Thoracic aorta (tissue), 2 donors: ENCODE results near the gene BCAS3. TPM values are rescaled to one million over a fixed set of nuclear protein-coding genes. Genes with fewer than 3 reads are reported as not detected.

ENCODE experiments used
- ATAC-seq: fragments of 150-250 bp; one replicate; pipeline ENCODE4 v1.8.0; 2017; ENCODE audit warnings: low read depth; ENCODE audit not compliant: insufficient number of reproducible peaks, low FRiP score
- DNase-seq: peaks from one replicate; pipeline ENCODE4 v3.0.0-alpha.2; 2020; ENCODE audit warnings: low spot score
- H3K27ac ChIP-seq, 2 donors: fragments of 200-600 bp; sonication (generic); 1 replicate in 1 of 2; 2 replicates in 1 of 2; pipeline ENCODE4 v1.5.1; 2016; ENCODE audit warnings: mild to moderate bottlenecking in 2 of 2, moderate library complexity in 2 of 2
- H3K27me3 ChIP-seq: fragments of 200-600 bp; sonication (generic); replicated peaks from 2 replicates; pipeline ENCODE4 v1.6.0; 2016; ENCODE audit warnings: mild to moderate bottlenecking; ENCODE audit not compliant: insufficient read depth
- H3K36me3 ChIP-seq: fragments of 200-600 bp; sonication (generic); one replicate; pipeline ENCODE4 v1.5.1; 2016
- H3K4me1 ChIP-seq, 2 donors: fragments of 200-600 bp; sonication (generic); 1 replicate in 1 of 2; 2 replicates in 1 of 2; pipeline versions ENCODE4 v1.5.1 to v1.6.0; 2016; ENCODE audit warnings: low read depth in 2 of 2, mild to moderate bottlenecking in 1 of 2; ENCODE audit not compliant: control insufficient read depth in 1 of 2
- H3K4me3 ChIP-seq: fragments of 200-600 bp; sonication (generic); 2 replicates; pipeline ENCODE4 v1.5.1; 2016; ENCODE audit warnings: mild to moderate bottlenecking
- H3K9me3 ChIP-seq: fragments of 200-600 bp; sonication (generic); 2 replicates; pipeline ENCODE4 v1.5.1; 2016
- CTCF ChIP-seq: fragments of 200-600 bp; sonication (generic); IDR thresholded peaks from one replicate; pipeline ENCODE4 v1.5.1; 2019; ENCODE audit warnings: antibody characterized with exemption
- total RNA-seq, 2 donors: library from RNA; depleted of rRNA; stranded (reverse); fragments of >200 nt; gene quantifications; one replicate each; pipeline versions ENCODE4 v1.1.0 to v1.2.3, GENCODE V29; 2016

Gene BCAS3
- total RNA-seq, 2 donors from 2014 or later, result 35.1 to 69.3 TPM

GRCh38 chr17:61414936-61415251, 737.2 kb downstream of the BCAS3 start:
- DNase-seq, result no peak
- no peaks in the 10 kb centered on the region for H3K9me3 ChIP-seq
- no peaks in the 10 kb centered on the region for H3K36me3 ChIP-seq
- peak overlapping the region in 1 of 2 donors; percentile 66 for H3K27ac ChIP-seq
- no peaks in the 10 kb centered on the region for H3K27me3 ChIP-seq
- no peak for ATAC-seq
- no peak for TF ChIP-seq CTCF
- no peak overlapping the region for H3K4me3 ChIP-seq
- H3K4me1 ChIP-seq, result peaks cover 7 to 63% of the 10 kb centered on the region in 2 donors

DNA sequence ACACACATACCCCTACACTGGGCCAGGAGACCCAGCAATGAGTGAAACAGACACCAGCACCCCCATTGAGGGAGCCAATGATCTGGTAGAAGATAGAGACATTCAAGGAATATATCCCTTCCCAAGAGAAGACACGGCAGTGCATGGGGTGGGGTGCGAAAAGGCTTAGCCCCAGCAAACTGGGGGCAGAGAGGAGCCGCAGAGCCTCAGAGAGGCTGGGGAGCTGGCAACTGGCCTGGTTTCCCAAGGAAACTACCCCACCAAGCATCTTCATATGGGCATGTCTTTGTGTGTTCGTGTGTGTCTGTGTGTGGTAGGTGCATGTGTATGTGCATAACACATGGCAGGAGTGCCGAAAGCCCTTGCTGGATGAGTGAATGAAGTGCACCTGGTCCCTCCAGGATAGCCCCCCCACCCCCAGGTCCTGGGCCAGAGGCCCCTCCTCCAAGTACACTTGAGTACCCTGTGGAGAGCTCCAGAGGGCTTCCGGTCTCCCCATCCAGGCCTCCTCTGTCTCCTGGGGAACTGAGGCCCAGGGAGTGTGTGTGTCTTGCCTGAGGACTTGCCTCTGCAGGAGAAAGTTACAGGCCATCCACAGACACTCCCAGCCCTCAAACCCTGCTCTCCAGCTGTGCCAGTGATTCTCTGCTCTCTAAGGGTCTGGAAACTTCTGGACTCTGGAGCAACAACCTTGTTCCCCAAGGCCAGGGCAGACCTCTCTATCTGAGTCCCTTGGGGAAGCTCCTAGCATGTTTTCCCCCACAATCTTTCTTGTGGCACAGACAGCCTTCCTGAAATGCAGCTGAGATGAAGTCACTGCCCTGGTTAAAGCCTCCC, 737.9 kb downstream of the BCAS3 start:
- H3K9me3 ChIP-seq, result no peaks in the 10 kb centered on the region
- H3K4me3 ChIP-seq, result no peak overlapping the region
- peaks cover under 1 to 56% of the 10 kb centered on the region in 2 donors for H3K4me1 ChIP-seq
- no peak for TF ChIP-seq CTCF
- no peak for DNase-seq
- H3K36me3 ChIP-seq, result no peaks in the 10 kb centered on the region
- peak overlapping the region; percentile 66 to 76 for H3K27ac ChIP-seq
- H3K27me3 ChIP-seq, result no peaks in the 10 kb centered on the region
- ATAC-seq, result no peak

- ATAC-seq, result no peak
- DNase-seq, result no peak
- no peak overlapping the region for H3K4me3 ChIP-seq
- no peaks in the 10 kb centered on the region for H3K36me3 ChIP-seq
- TF ChIP-seq CTCF, result no peak
- H3K9me3 ChIP-seq, result no peaks in the 10 kb centered on the region
- peak overlapping the region; percentile 66 to 76 for H3K27ac ChIP-seq
- H3K4me1 ChIP-seq, result peaks cover 0 to 52% of the 10 kb centered on the region in 2 donors
- H3K27me3 ChIP-seq, result peaks cover 5% of the 10 kb centered on the region
These were observed 738.5 kb downstream of the BCAS3 start for GRCh38 chr17:61416211-61416539.

DNA sequence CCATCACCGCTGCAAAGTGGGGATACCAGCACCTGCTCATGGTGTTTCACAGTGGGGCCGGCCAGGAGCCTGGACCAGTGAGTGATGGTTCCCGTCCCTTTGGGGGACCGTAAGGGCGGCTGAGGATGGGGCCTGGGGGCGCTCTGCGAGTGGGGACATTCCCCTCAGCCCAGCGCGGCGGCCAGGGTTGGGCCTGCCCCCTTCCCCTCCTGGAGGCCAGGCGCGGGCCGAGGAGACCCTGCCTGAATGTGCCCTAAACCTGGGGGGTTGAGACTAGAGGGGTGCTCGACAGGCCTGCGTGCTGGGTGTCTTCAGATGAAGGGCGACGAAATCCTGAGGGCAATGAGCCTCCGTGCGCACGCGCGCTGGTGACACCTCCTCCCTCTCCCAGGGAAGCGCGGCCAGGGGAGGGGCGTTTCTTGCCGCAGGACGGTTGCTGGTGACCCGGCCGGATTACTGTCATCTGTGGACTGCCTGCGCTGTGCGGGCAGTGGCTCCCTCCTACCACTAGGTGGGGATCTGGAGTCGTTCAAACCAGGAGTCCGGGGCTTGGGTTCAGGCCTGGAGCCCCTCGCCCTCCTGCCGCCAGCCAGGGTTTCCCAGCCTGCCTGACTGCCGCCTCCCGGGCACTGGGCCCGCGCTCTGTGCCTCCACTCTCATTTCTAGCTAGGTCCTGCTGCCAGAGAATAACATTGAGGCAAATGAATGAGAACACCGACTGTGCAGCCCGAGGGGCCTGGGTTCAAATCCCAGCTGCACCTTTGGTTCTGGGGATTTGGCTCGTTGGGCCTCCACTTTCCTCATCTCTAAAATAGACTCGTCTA, 739.1 kb downstream of the BCAS3 start:
- H3K4me3 ChIP-seq, result peak overlapping the region; percentile 52
- peak overlapping the region; percentile 66 to 76 for H3K27ac ChIP-seq
- H3K36me3 ChIP-seq, result no peaks in the 10 kb centered on the region
- H3K9me3 ChIP-seq, result no peaks in the 10 kb centered on the region
- ATAC-seq (no peak), DNase-seq (peak; percentile 73)
- TF ChIP-seq CTCF, result peak; percentile 97
- peaks cover 8% of the 10 kb centered on the region for H3K27me3 ChIP-seq
- peaks cover 0 to 47% of the 10 kb centered on the region in 2 donors for H3K4me1 ChIP-seq

DNA sequence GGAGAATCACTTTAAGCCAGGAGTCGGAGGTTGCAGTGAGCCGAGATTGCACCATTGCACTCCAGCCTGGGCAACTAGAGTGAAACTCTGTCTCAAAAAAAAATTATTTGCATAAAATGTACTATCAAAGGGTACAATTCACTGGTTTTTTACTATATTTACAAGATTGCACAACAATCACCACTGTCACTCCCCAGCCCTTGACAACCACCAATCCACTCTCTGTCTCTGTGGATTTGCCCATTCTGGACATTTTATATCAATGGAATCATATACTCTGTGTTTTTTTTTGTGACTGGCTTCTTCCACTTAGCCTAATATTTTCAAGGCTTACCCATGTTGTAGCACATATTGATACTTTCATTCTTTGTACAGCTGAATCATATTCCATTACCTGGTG, 740.8 kb downstream of the BCAS3 start:
- no peak overlapping the region for H3K27ac ChIP-seq
- TF ChIP-seq CTCF, result no peak
- H3K4me1 ChIP-seq, result peaks cover 0 to 35% of the 10 kb centered on the region in 2 donors
- no peaks in the 10 kb centered on the region for H3K36me3 ChIP-seq
- H3K9me3 ChIP-seq, result no peaks in the 10 kb centered on the region
- no peak for ATAC-seq
- peaks cover 13% of the 10 kb centered on the region for H3K27me3 ChIP-seq
- no peak overlapping the region for H3K4me3 ChIP-seq
- DNase-seq, result no peak
